8988T (cell line): Measurements from ENCODE around the gene GAPDH.
"Not testable (repeated sequence)": the region's sequence is repeated elsewhere in the genome, so short reads cannot be mapped to it uniquely, and the experiment has no call there.

Source experiments
- DNase-seq: peaks from one replicate; pipeline ENCODE4 v3.0.0; 2011

The GAPDH gene

GRCh38 chr12:6569312-6569711, 35.0 kb downstream of the GAPDH start:
- no peak for DNase-seq

- no peak for DNase-seq
Observed at GRCh38 chr12:6569786-6570185, 35.5 kb downstream of the GAPDH start.

- no peak for DNase-seq
Observed at GRCh38 chr12:6570264-6570887, 36.1 kb downstream of the GAPDH start.

GRCh38 chr12:6573001-6573400, 38.7 kb downstream of the GAPDH start:
- no peak for DNase-seq

GRCh38 chr12:6574576-6575295, 40.4 kb downstream of the GAPDH start:
- no peak for DNase-seq

GRCh38 chr12:6575648-6576047, 41.3 kb downstream of the GAPDH start:
- no peak for DNase-seq

- DNase-seq: no peak
Observed at GRCh38 chr12:6582196-6582595, 47.9 kb downstream of the GAPDH start.

- DNase-seq: no peak
Observed at GRCh38 chr12:6582959-6583358, 48.6 kb downstream of the GAPDH start.

- no peak for DNase-seq
Observed at GRCh38 chr12:6584293-6584692, 50.0 kb downstream of the GAPDH start.

- DNase-seq: not testable (repeated sequence)
Observed at GRCh38 chr12:6586569-6586968, 52.3 kb downstream of the GAPDH start.
